GM18519 (cell line): ENCODE results near the gene UBE2I.
A peak's percentile ranks its signal among the peaks of the same experiment; 100 is the strongest.
"Not testable (repeated sequence)": the region's sequence is repeated elsewhere in the genome, so short reads cannot be mapped to it uniquely, and the experiment has no call there.

ENCODE experiments used
- ATAC-seq: cut with Tn5 transposase; IDR thresholded peaks from one replicate; pipeline ENCODE4 v1.9.1; 2021; ENCODE audit warnings: mild to moderate bottlenecking, moderate library complexity; ENCODE audit not compliant: unreplicated experiment, low FRiP score

UBE2I gene

DNA sequence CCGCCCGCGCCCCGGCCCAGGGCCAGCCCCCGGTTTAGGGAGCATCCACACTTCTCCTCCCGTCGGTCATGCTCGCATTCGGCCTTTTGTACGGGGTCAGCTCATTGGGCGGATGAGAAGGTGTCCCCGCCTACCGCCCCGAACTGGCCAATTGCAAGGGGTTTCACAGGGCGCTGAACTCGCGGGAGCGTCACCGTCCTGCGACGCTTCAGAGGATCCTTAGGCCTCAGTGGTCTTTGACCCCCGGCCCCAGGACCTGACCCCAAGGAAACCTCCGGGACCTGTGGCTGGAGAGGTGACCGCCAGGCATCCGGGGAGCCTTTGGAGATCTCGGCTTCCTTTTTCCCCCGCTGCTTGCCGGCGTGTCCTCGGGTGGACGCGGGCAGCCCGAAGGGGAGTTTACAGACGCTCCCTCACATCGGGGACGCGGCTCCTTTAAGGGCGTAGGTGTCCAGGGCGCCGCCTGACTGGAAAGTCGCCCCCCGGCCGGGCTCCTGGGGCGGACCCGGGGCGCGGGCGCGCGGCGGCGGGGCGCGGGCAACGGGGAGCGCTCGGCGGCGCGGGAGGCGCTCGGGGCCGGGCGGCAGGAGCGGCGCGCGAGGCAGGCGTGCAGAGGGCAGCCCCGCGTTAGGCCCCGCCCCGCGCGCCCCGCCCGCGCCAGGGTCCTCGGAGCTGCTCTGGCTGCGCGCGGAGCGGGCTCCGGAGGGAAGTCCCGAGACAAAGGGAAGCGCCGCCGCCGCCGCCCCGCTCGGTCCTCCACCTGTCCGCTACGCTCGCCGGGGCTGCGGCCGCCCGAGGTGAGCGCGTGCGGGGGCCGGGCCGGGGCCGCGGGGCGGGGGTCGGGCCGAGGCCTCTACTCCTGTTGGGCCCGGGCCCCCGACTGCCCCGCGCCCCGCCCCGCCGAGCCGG is at the start of gene UBE2I:
Gene UBE2I (plus strand): TSS at position 660 of the 909 bp plus-strand sequence. CDS start 4,395 bp downstream, outside the sequence.
- ATAC-seq: peak; percentile 37

DNA sequence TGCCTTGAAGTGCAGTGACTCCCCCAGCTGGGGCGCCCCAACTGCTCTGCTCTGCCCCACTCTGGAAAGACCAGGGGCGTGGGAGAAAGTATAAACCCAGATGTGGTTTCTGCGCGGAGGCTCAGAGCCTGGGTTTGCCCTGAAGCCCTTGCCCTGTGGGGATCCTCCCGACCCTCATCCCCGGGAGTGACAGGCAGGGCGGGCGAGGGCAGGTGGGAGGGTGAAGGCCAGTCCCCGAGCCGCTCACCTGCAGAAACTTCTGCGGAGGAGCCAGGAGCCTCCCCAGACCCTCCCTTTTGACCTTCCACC is 49.7 kb upstream of the UBE2I start:
- no peak for ATAC-seq

DNA sequence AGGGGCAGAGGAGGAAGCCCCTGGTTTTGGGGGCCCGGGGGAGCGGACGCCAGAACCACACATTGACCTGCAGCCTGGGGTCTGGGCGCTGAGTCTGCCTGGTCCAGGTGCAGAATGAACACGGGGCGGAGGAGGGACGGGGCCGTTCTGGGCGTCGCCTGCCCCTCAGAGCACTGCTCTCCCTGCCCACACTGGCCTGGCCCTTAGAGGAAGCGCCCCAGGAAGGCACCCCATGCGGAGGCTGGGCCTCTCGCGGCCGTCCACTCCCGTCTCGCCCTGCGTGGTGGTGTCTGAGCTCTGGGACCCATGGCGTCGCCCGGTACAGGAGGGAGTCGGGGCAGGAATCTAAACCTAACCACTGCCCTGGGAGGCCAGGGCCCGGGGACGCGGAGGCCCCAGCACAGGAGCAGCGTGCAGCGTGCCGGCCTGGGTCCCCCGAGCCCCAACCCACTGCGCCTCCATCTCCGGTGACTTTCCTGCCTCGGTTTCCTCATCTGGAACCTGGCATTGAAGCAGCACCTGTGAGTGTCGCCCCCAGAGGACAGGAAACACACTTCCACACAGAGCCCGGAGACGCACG is 49.2 kb upstream of the UBE2I start:
- ATAC-seq: no peak

DNA sequence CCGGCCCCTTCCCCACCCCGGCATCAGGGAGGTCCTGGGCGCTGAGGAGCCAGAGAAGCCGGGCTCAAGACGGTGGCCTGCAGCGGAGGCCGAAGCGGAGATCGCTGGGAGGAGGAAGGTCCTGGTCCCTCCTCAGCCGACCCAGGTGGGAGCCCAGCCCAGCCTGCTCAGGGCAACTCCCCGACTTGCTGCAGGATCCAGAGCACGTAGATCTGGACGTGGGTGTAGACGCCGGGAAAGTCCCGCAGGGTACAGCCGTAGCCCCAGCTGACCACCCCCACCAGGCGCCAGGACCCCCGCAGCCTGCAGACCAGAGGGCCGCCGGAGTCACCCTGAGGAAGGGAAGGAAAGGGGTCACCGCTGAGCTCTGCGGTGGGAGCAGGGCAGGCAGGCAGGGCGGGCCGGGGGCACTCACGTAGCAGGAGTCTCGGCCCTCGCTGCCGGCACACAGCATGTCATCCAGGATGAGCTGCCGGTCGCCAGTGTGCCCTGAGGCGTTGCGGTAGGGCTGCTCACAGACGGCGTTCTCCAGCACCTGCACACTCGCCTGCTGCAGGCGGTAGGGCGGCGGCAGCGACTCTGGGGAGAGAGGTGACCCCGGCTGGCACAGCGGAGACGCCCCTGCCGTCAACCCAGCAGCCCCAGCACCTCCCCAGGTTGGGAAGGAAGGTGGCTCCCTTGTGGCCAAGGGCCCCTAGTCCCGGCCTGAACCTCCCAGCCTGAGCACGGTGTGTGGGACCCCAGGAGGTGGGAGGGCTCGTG is 48.1 kb upstream of the UBE2I start:
- no peak for ATAC-seq

DNA sequence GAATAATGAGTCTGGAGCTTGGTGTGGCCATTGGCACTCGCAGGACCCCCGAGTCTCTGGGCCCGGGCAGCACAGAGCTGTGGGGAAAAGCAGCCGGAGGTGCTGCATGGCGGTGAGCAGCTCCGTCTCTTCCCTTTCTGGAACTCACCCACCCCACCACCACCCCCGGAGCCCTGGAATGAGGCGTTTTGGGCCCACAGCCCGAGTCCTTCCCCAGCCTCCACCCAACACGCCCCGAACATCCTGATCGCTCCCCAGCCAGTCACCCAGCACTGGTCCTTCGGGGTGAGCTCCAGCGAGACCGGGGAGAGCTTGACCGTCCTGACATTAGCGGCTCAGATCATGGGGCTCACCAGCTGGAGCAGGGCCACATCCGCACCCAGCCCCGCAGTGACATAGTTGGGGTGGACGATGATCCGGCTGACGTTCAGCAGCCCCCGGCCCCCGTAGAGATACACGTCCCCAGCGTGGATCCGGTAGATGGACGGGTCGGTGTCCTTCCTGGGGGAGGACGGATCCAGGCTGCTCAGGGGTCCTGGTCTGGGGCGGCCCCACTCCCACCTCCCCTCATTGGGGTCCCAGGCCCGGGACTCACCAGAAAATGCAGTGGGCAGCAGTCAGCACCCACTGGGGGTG is 47.1 kb upstream of the UBE2I start:
- ATAC-seq: no peak

DNA sequence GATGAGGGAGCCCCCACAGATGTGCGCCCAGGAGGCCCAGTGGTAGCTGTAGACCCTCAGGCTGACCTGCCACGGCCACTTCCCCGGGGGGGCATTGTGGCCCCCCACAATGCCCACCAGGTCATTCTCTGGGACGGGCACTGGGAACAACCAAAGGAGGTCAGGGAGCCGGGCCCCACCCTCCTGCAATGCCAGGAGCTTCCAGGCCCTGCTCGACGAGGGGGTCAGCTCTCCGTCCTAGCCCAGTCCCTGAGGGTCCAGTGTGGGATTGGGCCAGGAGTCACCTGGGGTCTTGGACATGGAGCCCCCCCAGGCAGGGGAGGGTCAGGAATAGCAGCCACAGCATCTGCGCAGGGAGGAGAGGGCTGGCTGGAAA is 46.6 kb upstream of the UBE2I start:
- ATAC-seq: no peak

DNA sequence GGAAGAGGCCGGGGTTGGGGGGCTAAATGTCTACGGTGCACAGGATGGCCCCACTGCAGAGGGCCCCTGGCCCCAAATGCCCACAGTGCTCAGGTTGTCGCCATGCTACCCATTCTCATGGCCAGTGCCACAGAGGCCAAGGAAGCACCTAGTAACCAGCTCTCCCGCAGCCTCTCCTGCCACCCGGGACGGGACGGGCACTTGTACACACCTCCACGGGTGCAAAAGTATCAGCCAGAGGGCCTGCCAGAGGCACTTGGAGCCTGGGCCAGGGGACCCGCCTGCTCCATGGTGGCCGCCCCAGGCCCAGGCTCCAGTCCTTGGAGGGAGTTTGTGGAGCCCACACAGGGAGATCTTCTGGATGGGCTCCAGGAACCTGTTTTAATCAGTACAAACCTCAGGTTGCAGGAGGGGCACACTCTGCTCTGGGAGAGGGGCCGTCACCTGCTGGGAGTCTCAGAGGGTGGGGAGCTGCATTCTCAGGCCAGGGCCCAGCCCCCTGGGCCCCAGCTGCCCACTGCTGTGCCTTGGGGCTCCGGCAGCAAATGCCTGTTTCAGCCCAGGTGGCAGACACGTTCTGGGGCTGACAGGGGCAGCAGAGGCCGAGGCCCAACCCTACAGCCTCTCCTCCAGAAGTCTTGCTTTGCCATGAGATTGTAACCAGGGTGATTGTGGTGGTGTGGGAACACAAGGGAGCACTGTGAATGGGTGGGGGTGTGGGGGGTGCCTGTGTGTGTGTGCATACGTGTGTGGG is 45.7 kb upstream of the UBE2I start:
- ATAC-seq: no peak

DNA sequence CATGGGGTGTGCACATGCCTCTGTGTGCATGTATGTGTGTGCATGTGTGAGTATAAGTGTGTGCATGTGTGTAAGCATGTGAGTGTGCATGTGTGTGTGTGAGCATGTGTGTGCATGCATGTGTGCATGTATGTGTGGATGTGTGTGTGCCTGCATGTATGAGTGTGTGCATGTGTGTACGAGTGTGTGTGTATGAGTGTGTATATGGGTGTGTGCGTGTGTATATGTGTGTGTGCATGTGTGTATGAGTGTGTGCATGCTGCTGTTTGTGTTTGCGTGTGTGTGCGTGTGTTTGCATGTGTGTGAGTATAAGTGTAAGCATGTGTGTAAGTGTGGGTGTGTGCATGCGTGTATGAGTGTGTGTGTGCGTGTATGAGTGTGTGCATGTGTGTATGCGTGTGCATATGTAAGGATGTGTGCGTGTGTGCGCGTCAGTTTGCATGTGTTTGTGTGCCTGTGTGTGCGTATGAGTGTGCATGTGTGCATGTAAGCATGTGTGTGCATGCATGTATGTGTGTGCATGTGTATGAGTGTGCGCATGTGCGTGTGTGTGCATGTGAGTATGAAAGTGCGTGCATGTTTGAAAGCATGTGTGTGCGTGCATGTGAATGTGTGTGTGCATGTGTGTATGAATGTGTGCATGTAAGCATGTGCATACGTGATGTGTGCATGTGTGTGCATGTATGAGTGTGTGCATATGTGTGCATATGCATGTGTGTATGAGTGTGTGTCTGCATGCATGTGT is 44.9 kb upstream of the UBE2I start:
- ATAC-seq: no peak

DNA sequence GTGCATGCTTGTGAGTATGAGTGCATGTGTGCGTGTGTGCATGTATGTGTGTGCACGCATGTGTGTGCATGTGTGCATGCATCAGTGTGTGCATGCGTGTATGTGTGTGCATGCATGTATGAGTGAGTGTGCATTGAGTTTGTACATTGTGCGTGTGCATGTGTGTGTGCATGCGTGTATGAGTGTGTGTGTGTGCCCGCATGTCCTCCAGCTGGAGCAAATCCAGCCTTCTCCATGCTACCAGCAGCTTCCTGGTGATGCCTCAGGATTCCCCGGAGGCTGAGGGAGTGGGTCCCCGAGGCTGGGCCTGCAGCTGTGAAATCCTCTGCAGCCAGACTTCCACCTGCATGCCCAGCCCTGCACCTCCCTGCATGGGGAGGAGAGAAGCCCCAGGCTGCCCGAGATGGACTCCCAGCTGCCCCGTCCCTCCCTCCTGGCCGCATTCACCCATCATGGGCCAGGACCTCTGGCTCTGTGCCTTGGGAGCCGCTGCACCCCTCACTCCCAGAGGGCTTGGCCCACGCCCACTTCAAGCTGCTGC is 44.3 kb upstream of the UBE2I start:
- ATAC-seq: no peak

DNA sequence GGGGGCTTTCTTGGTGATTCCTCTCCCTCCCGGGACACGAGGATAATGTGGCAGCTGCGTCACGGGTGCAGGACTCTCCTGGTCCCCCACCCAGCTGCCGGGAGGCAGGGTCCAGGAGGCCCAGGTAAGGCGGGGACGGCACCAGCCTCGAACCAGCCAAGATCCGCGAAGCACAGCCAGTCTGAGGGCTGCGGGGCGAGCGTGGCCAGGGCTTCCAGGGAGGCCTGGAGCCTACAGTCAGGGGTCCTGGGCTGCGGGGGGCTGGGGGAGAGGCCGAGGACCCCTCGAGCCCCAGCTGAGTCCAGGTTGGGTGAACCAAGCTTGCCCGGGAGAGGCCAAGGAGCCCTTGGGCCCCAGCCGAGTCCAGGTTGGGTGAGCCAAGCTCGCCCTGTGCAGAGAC is 43.6 kb upstream of the UBE2I start:
- no peak for ATAC-seq

DNA sequence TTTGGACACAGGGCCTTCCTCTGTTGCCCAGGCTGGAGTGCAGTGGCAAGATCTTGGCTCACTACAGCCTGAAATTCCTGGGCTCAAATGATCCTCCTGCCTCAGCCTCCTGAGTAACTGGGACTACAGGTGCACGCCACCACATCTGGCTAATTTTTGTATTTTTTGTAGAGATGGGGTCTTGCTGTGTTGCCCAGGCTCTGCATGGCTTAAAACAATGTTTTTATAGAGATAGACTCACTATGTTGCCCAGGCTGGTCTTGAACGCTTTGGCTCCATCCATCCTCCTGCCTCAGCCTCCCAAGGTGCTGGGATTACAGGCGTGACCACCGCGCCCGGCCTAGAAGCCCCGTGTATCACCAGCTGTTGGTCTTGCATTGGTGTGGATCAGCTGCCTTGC is 40.0 kb upstream of the UBE2I start:
- ATAC-seq: not testable (repeated sequence)

DNA sequence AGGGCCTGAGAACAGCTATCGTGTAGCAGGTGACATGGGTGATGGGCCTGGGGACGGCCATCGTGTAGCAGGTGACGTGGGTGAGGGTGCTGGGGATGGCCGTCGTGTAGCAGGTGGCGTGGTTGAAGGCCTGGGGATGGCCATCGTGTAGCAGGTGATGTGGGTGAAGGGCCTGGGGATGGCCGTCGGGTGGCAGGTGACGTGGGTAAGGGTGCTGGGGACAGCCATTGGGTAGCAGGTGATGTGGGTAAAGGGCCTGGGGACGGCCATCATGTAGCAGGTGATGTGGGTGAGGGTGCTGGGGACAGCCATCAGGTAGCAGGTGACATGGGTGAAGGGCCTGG is 38.1 kb upstream of the UBE2I start:
- no peak for ATAC-seq

DNA sequence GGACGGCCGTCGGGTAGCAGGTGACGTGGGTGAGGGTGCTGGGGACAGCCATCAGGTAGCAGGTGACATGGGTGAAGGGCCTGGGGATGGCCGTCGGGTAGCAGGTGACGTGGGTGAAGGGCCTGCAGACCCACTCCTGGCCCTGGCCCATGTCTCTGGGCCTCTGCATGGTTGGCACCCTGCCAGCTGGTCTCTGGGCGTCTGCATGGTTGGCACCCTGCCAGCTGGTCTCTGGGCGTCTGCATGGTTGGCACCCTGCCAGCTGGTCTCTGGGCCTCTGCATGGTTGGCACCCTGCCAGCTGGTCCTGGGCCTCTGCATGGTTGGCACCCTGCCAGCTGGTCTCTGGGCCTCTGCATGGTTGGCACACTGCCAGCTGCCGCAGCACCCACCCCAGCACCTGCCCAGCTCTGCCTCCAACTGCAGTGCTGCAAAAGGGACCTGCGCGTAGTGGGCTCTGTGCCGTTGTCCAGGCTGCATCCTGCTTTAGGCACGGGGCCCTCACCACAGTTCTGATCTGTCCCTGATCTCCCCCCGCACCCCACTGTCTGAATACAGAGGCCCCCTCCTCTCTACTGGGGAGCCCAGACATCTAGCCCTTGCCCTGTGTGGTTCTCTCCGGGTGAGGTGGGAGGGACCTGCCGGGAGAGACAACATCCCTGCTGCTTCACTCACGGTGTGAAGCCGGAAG is 37.6 kb upstream of the UBE2I start:
- not testable (repeated sequence) for ATAC-seq

DNA sequence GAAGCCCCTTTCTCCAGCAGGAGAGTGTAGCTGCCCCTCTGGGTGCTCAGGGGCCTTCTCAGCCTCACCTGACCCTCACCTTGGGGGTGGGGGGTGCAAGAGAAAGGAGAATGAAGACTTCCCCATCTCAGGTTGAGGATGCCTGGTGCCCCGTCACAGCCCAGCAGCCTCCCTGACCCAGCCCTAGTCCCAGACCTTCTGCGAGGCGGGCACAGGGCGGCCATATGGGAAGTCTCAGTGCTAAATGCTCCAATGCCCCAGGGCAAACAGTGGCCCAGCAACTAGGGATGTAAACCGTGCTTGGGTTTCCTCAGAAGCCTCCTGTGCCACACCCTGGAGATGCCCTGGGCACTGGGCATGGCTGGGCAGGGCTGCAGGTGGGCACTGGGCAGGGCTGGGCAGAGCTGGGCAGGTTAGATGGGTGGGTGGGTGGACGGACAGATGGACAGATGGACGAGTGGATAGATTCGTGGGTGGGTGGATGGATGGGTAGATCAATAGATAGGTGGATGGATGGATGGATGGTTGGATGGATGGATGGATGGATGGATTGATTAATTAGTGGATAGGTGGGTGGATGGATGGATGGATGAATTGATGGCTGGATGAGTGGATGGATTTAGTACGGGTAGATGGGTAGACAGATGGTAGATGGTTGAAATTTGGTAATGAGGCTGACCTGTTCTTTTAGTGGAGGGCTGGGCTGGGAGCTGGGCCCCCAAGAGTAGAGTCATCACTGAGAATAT is 36.8 kb upstream of the UBE2I start:
- ATAC-seq: no peak

DNA sequence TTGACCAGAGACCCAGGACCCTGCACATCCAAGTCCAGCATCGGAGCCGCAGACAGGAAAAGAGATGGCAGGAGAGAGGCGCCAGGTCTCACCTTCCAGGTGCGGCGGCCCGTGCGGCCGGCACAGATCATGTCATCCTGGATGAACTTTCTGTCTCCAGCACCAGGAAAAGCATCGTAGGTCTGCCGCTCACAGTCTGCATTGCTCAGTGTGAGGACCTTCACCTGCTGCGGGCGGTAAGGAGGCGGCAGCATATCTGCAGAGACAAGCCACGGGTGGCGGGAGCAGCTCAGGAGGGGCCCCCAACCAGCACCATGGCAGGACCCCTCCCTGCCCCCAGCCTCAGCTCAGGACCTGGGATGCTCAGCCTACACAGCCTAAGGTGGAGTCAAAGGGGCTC is 35.6 kb upstream of the UBE2I start:
- ATAC-seq: no peak

DNA sequence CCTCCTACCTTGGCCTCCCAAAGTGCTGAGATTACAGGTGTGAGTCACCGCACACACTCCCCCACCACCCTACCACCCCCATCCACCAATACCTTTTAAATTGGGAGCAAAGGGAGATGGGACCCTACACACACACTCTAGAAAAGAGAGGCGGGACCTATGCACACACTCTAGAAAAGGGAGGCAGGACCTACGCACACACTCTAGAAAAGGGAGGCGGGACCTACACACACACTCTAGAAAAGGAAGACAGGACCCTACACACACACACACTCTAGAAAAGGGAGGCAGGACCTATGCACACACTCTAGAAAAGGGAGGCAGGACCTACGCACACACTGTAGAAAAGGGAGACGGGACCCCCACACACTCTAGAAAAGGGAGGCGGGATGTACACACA is 34.7 kb upstream of the UBE2I start:
- no peak for ATAC-seq

DNA sequence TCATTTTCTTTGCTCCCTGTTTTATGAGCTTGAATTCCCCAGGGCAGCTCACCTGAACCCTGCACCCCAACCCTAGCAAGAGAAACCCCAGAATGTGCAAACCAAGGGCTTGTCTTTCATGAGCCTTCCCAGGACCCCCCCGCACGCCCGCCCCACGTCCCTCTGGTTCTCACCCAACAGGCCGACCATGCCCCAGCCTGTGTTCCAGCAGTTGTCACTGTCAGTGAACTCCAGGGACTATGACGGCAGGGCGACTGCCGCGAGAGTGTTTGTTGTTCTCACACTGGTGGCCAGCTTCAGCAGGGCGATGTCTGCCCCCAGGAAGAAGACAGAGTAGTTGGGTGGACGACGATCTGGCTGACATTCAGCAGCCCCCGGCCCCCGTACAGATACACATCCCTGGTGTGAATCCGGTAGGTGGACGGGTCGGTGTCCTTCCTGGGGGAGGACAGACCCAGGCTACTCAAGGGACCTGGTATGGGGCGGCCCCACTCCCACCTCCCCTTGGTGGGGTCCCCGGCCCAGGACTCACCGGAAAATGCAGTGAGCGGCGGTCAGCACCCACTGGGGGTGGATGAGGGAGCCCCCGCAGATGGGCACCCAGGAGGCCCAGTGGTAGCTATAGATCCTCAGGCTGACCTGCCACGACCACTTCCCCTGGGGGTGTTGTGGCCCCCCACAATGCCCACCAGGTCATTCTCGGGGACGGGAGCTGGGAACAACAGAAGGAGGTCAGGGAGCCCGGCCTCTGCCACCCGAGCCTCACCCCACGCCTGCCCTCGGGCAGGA is 33.5 kb upstream of the UBE2I start:
- no peak for ATAC-seq

DNA sequence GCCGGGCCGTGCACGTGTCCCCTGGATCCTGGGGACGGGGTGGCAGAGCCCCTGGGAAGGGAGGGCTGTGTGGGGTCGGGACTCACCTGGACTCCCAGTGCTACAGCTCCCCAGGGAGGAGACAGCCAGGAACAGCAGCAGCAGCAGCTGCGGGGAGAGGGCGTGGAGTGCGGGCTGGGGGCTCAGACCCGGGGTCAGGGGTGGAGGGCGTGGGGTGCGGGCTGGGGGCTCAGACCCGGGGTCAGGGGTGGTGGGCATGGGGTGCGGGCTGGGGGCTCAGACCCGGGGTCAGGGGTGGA is 32.9 kb upstream of the UBE2I start:
- ATAC-seq: no peak
